Bladder microvascular endothelial cell (primary cell): ENCODE data around the gene ULBP3. TPM values are rescaled to one million over a fixed set of nuclear protein-coding genes. Genes with fewer than 3 reads are reported as not detected.

ENCODE experiments used
- total RNA-seq: library from RNA; depleted of rRNA; stranded (reverse); fragments of >200 nt; gene quantifications from 2 replicates; pipeline ENCODE4 v1.2.3, GENCODE V29; 2014

ULBP3 gene
- 5.3 and 7.4 TPM in 2 replicates for total RNA-seq

DNA sequence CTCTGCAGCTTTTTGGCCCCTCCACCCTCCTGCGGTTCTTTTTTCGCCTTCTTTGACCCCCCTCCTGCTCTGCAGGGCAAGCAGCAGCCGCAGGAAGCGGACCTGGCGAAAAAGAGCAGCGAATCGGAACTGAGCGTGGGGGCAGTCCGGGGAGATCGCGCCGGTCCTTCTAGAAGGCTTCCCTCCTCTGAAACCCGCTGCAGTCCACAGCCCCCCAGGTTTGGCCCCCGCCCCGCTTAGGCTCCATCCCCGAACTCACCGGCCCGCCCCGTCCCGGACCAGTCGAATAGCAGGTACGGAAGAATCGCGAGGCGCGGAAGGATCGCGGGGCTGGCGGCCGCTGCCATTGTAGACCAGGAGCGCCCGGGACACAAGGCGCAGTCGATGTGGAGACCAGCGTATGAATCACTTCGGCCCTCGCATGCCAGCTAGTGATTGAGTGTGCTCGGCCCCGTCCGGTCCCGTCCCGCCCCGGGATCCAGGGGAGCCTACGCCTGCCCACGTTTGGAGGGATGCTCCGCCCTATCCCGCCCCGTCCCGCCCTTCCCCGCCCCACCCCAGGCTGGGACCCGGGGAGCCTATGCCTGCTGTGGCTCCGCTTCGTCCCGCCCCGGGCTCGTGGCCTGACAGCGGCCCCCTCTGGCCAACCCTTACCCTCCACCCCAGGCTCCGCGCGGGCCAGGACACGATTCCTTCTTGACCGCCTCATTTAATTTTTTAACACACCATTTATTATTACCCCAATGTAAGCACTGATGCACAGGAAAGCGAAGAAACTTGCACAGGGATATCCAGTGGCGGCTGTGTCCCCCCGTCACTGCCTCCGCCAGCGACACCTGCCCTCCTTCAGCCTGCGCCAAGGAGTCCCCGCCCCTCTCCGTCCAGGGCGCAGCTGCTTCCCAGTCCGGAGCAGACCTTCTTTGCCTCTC is at the start of gene ULBP3:
TSS of gene ULBP3 (minus strand) at position 402 of the 929 bp plus-strand sequence. CDS start at position 347, 55 bp downstream.

DNA sequence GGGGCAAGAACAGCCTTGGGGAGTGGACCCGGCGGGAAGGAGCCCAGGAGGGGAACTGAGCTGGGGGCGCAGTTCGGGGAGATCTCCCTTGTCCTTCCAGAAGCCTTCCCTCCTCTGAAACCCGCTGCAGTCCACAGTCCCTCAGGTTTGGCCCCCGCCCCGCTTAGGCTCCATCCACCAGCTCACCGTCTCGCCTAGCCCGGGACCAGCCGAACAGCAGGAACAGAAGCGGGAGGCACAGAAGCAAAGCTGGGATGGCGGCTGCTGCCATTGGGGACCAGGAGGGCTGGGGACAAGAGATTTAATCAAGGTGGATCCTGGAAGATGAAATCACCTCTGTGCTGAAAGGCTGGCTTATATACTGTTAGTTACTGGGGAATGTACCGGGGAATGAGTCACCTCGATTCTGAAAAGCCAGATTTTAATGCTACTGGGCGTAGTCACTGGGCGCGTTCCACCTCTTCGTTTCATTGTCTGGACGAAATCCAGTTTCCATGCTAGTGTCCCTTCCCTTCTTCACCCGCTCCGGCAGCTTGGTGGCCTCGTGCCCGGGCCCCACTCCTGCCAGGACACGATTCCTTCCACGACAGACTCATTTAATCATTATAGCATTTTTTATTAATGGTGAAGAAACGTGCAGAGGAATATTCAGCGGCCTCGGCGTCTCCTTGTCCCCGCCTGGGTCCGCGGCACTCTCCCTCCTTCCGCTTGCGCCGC is 43.6 kb downstream of the ULBP3 start, which contains the start of gene RAET1L:
TSS of gene RAET1L (minus strand) at position 332 of the 717 bp plus-strand sequence. CDS start at position 271, 61 bp downstream.

Other genes with a start within 250 kb of the ULBP3 start
- gene LRP11, start 204.8 kb downstream of the ULBP3 start, total RNA-seq, result 12.0 and 24.0 TPM in 2 replicates
- 0.16 TPM in 1 of 2 replicates, not detected in the other for gene RAET1E, start 171.0 kb downstream of the ULBP3 start, total RNA-seq
- gene RAET1G, start 146.0 kb downstream of the ULBP3 start, total RNA-seq, result 0.44 and 0.65 TPM in 2 replicates
- gene ULBP2, start 127.1 kb downstream of the ULBP3 start, total RNA-seq, result 4.7 TPM in 2 replicates
- gene ULBP1, start 105.2 kb downstream of the ULBP3 start, total RNA-seq, result 0.16 and 0.25 TPM in 2 replicates
- not detected in 2 replicates for gene RAET1L, start 43.6 kb downstream of the ULBP3 start, total RNA-seq
- gene PPP1R14C, start 73.9 kb upstream of the ULBP3 start, total RNA-seq, result not detected in 2 replicates